ENCODE data around the gene STXBP1. TPM values are rescaled to one million over a fixed set of nuclear protein-coding genes. Genes with fewer than 3 reads are reported as not detected.

Gene STXBP1
- total and polyA plus RNA-seq, 2 of the 4 experiments (the other 2 are of a cell fraction), result 15.8 to 22.6 TPM

DNA sequence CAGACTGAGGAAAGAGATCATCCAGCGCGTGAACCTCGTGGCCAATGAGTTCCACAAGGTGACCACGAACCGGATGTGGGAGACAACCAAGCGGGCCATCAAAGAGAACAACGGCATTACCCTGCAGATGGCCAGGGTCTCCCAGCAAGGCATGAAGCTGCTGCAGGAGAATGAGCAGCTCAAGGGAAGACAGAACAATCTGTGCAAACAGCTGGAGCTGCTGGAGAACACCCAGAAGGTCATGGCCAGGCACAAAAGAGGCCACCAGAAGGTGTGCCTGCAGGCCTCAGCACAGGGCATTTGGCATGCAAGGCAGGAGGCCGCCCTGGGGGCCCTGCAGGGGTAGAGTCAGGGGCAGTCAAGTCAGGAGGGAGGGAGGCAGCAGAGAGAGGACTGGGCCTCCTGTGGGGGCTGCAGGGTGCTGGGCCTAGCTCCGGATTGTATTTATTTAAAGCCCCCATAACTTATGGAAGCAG lies 99.2 kb downstream of the STXBP1 start:
- CTCF ChIA-PET, result no interaction called here
- intact Hi-C loops (cut with micrococcal nuclease), result no loop called here

More for the DNA sequence above, 99.2 kb downstream of the STXBP1 start:
- Histone ChIP-seq H3K23ac (ENCODE audit: low read depth, low read length) (no peak overlapping the region), H2AFZ (replicated peaks; ENCODE audit: low read length, poor library complexity) (no peak overlapping the region), H3K4me2 (ENCODE audit: low read depth, low read length) (no peak overlapping the region), H2AK9ac (replicated peaks; ENCODE audit: low read depth, low read length, poor library complexity) (no peak overlapping the region), H3K9me1 (ENCODE audit: insufficient read depth, low read length) (no peaks in the 10 kb centered on the region; the same call in 1 of the 2 replicates), H3K9me3 (ENCODE audit: control insufficient read depth, insufficient read depth, low read length) (no peaks in the 10 kb centered on the region), H3K9ac (ENCODE audit: low read depth, low read length) (no peak overlapping the region), H3K4me3 (ENCODE audit: insufficient read depth, low read depth, low read length) (no peak overlapping the region), H3K27ac (ENCODE audit: insufficient read depth, low read length) (no peak overlapping the region), H3K27me3 (ENCODE audit: control insufficient read depth, insufficient read depth, low read length) (no peaks in the 10 kb centered on the region), H4K91ac (ENCODE audit: insufficient read depth, low read depth, low read length) (no peak overlapping the region), H4K8ac (ENCODE audit: low read depth in 2 of 2, low read length in 2 of 2) (no peak overlapping the region), H3K79me1 (ENCODE audit: low read depth in 1 of 2, low read length in 2 of 2) (peaks cover 2 to 14% of the 10 kb centered on the region in 2 experiments; a peak in 3 of 4 replicates), H4K5ac (ENCODE audit: low read depth, low read length) (no peak overlapping the region), H2BK15ac (ENCODE audit: low read depth, low read length) (no peak overlapping the region), H3K36me3 (ENCODE audit: control insufficient read depth, insufficient read depth, low read length) (no peaks in the 10 kb centered on the region), H3K4me1 (ENCODE audit: control insufficient read depth, insufficient read depth, low read length) (peaks cover 7% of the 10 kb centered on the region), H3K4ac (ENCODE audit: low read depth, low read length) (no peak overlapping the region), H3K14ac (replicated peaks; ENCODE audit: low read depth, low read length) (no peak overlapping the region), H4K20me1 (ENCODE audit: insufficient read depth, low read length) (peaks cover 7% of the 10 kb centered on the region), H3K18ac (ENCODE audit: low read depth, low read length) (no peak overlapping the region), H3K56ac (ENCODE audit: extremely low read depth, insufficient read depth, low read length) (no peak overlapping the region), H2BK120ac (ENCODE audit: low read depth, low read length) (no peak overlapping the region), H2BK5ac (ENCODE audit: low read depth, low read length, poor library complexity, severe bottlenecking) (no peak overlapping the region), H2BK20ac (ENCODE audit: low read depth, low read length) (no peak overlapping the region), H2AK5ac (ENCODE audit: low read depth, low read length) (no peak overlapping the region)
- TF ChIP-seq RFX5 (IDR thresholded peaks at IDR 0.05; ENCODE audit: low read depth, low read length) (no peak), RAD21 (IDR thresholded peaks at IDR 0.05; ENCODE audit: low read length) (no peak), CHD1 (IDR thresholded peaks at IDR 0.05; ENCODE audit: low read depth, low read length) (no peak), BHLHE40 (IDR thresholded peaks at IDR 0.05; ENCODE audit: low read depth, low read length) (no peak), MXI1 (IDR thresholded peaks at IDR 0.05; ENCODE audit: borderline replicate concordance, low read depth, low read length) (no peak)
- dilution Hi-C loops (cut with HindIII; ENCODE audit: low sequenced_read_pairs, unreplicated experiment), result no loop called here
- 46% methylated on average over 4 of the region's 9 CpGs; no CpG with 5 or more reads in 1 of the 2 experiments for WGBS, 2 experiments (ENCODE audit: extremely low coverage in 2 of 2, insufficient read length in 1 of 2)
- DNase-seq (no peak), ATAC-seq (ENCODE audit: low read depth) (no peak)
- in situ Hi-C loops (cut with MboI; ENCODE audit: low sequenced_read_pairs), result no loop called here
- no TSS peak for BruUV-seq (replicated peaks)
- POLR2A ChIA-PET (ENCODE audit: unreplicated experiment), result no interaction called here
